Trophoblast cell (in vitro differentiated cells and primary cell): Measurements from ENCODE around the gene BRS3.

Source experiments
- DNase-seq, 2 donors: peaks; one replicate each; pipeline ENCODE4 v3.0.0-alpha.2; 2016
- H2AFZ ChIP-seq: 2 replicates; pipeline ENCODE4 v1.6.1; 2013; ENCODE audit warnings: low read length, moderate library complexity, mild to moderate bottlenecking; ENCODE audit not compliant: insufficient read depth, poor library complexity
- H2AK5ac ChIP-seq: 2 replicates; pipeline ENCODE4 v1.6.1; 2013; ENCODE audit warnings: mild to moderate bottlenecking, low read length
- H2BK120ac ChIP-seq: 2 replicates; pipeline ENCODE4 v1.6.1; 2013; ENCODE audit warnings: low read length, mild to moderate bottlenecking, moderate library complexity; ENCODE audit not compliant: insufficient read depth, poor library complexity
- H2BK12ac ChIP-seq: 2 replicates; pipeline ENCODE4 v1.6.1; 2013; ENCODE audit warnings: mild to moderate bottlenecking, low read length, moderate library complexity
- H2BK5ac ChIP-seq: 2 replicates; pipeline ENCODE4 v1.6.1; 2013; ENCODE audit warnings: low read length, low read depth, moderate library complexity, mild to moderate bottlenecking; ENCODE audit not compliant: poor library complexity
- H3K14ac ChIP-seq: 2 replicates; pipeline ENCODE4 v1.6.1; 2013; ENCODE audit warnings: mild to moderate bottlenecking, low read length
- H3K18ac ChIP-seq: 2 replicates; pipeline ENCODE4 v1.6.1; 2013; ENCODE audit warnings: mild to moderate bottlenecking, low read length
- H3K23ac ChIP-seq: 2 replicates; pipeline ENCODE4 v1.6.1; 2013; ENCODE audit warnings: low read length
- H3K27ac ChIP-seq: 2 replicates; pipeline ENCODE4 v1.5.1; 2013; ENCODE audit warnings: low read depth, mild to moderate bottlenecking, inconsistent platforms, low read length, moderate library complexity
- H3K27me3 ChIP-seq: 2 replicates; pipeline ENCODE4 v1.6.1; 2013; ENCODE audit warnings: inconsistent platforms, mild to moderate bottlenecking, low read length, moderate library complexity; ENCODE audit not compliant: insufficient read depth
- H3K36me3 ChIP-seq, 2 experiments: 1 replicate in 1 of 2; 2 replicates in 1 of 2; pipeline ENCODE4 v1.6.1; 2013; ENCODE audit warnings: low read length in 2 of 2, mild to moderate bottlenecking in 2 of 2, moderate library complexity in 1 of 2; ENCODE audit not compliant: insufficient read depth in 2 of 2, control insufficient read depth in 1 of 2
- H3K4ac ChIP-seq: 2 replicates; pipeline ENCODE4 v1.6.1; 2013; ENCODE audit warnings: low read depth, mild to moderate bottlenecking, low read length, moderate library complexity
- H3K4me1 ChIP-seq, 2 experiments: 1 replicate in 1 of 2; 2 replicates in 1 of 2; pipeline ENCODE4 v1.6.1; 2013; ENCODE audit warnings: low read length in 2 of 2, mild to moderate bottlenecking in 2 of 2, moderate library complexity in 1 of 2; ENCODE audit not compliant: insufficient read depth in 2 of 2, control insufficient read depth in 1 of 2
- H3K4me2 ChIP-seq: 2 replicates; pipeline ENCODE4 v1.6.1; 2013; ENCODE audit warnings: inconsistent platforms, mild to moderate bottlenecking, low read length, moderate library complexity
- H3K4me3 ChIP-seq: 2 replicates; pipeline ENCODE4 v1.5.1; 2013; ENCODE audit warnings: mild to moderate bottlenecking, low read depth, low read length, inconsistent platforms
- H3K79me1 ChIP-seq: one replicate; pipeline ENCODE4 v1.6.1; 2013; ENCODE audit warnings: low read length
- H3K79me2 ChIP-seq: 2 replicates; pipeline ENCODE4 v1.6.1; 2013; ENCODE audit warnings: low read length, mild to moderate bottlenecking; ENCODE audit not compliant: control insufficient read depth, insufficient read depth, poor library complexity
- H3K9ac ChIP-seq: 2 replicates; pipeline ENCODE4 v1.6.1; 2013; ENCODE audit warnings: mild to moderate bottlenecking, low read length
- H3K9me3 ChIP-seq: 2 replicates; pipeline ENCODE4 v1.6.1; 2013; ENCODE audit warnings: low read depth, mild to moderate bottlenecking, control low read depth, inconsistent platforms, low read length; ENCODE audit not compliant: insufficient read depth
- H4K12ac ChIP-seq: 2 replicates; pipeline ENCODE4 v1.6.1; 2013; ENCODE audit warnings: low read depth, mild to moderate bottlenecking, low read length, moderate library complexity
- H4K8ac ChIP-seq: 2 replicates; pipeline ENCODE4 v1.6.1; 2013; ENCODE audit warnings: low read depth, mild to moderate bottlenecking, low read length, moderate library complexity
- H4K91ac ChIP-seq: one replicate; pipeline ENCODE4 v1.6.1; 2013; ENCODE audit warnings: low read depth, mild to moderate bottlenecking, low read length, moderate library complexity
- WGBS: extraction: QIAGEN DNeasy Blood & Tissue Kit; methylation state at CpG from one replicate; pipeline ENCODE4 v1.1.7; 2013; ENCODE audit warnings: missing lambda C conversion rate; ENCODE audit not compliant: insufficient read length, insufficient coverage; ENCODE audit errors: extremely low coverage; 5-methylcytosine and 5-hydroxymethylcytosine counted together

BRS3 gene

GRCh38 chrX:136447308-136447707, 40.4 kb upstream of the BRS3 start:
- Histone ChIP-seq H2BK120ac (no peak overlapping the region), H4K91ac (no peak overlapping the region), H3K4me2 (no peak overlapping the region), H2AK5ac (no peak overlapping the region), H3K4me3 (no peak overlapping the region), H2BK5ac (no peak overlapping the region), H2BK12ac (no peak overlapping the region), H3K27me3 (no peaks in the 10 kb centered on the region), H4K12ac (no peak overlapping the region), H4K8ac (no peak overlapping the region), H2AFZ (no peak overlapping the region), H3K4ac (no peak overlapping the region), H3K27ac (no peak overlapping the region), H3K36me3 (no peaks in the 10 kb centered on the region), H3K18ac (no peak overlapping the region), H3K23ac (no peak overlapping the region), H3K9me3 (no peaks in the 10 kb centered on the region), H3K4me1 (no peaks in the 10 kb centered on the region), H3K79me2 (no peaks in the 10 kb centered on the region), H3K9ac (no peak overlapping the region), H3K14ac (no peak overlapping the region), H3K79me1 (no peaks in the 10 kb centered on the region)
- DNase-seq: no peak
- WGBS: no CpG with 5 or more reads among the region's 2 CpGs

DNA sequence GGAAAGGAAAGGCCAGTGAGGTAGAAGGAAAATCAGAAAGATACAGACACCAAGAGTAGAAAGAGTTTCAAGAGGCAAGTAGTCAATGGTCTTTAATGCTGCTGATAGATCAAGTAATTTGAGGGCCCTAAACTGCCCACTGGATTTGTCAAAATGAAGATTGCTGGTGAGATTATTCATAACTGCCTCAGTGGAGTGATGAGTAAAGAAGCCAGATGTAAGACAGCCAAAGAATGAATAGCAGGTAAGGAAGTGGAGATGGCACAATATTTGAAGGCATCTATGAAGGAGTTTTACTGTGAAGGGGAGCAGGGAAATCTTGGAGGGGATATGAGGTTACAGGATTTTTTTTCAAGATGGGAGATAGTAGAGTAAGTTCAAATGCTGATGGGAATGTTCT, 39.8 kb upstream of the BRS3 start:
- H3K14ac ChIP-seq: no peak overlapping the region
- H3K79me2 ChIP-seq: no peaks in the 10 kb centered on the region
- H3K4me1 ChIP-seq: no peaks in the 10 kb centered on the region
- H3K18ac ChIP-seq: no peak overlapping the region
- no peak overlapping the region for H4K12ac ChIP-seq
- no peak overlapping the region for H3K9ac ChIP-seq
- no peak overlapping the region for H4K8ac ChIP-seq
- no peak for DNase-seq
- H3K27ac ChIP-seq: no peak overlapping the region
- H3K23ac ChIP-seq: no peak overlapping the region
- no peak overlapping the region for H2AFZ ChIP-seq
- no peak overlapping the region for H3K4me2 ChIP-seq
- H3K9me3 ChIP-seq: no peaks in the 10 kb centered on the region
- no peak overlapping the region for H2BK120ac ChIP-seq
- no peak overlapping the region for H3K4me3 ChIP-seq
- H3K36me3 ChIP-seq: no peaks in the 10 kb centered on the region
- H2AK5ac ChIP-seq: no peak overlapping the region
- no peak overlapping the region for H4K91ac ChIP-seq
- H2BK5ac ChIP-seq: no peak overlapping the region
- H3K79me1 ChIP-seq: no peaks in the 10 kb centered on the region
- H3K27me3 ChIP-seq: no peaks in the 10 kb centered on the region
- no peak overlapping the region for H2BK12ac ChIP-seq
- no peak overlapping the region for H3K4ac ChIP-seq

DNA sequence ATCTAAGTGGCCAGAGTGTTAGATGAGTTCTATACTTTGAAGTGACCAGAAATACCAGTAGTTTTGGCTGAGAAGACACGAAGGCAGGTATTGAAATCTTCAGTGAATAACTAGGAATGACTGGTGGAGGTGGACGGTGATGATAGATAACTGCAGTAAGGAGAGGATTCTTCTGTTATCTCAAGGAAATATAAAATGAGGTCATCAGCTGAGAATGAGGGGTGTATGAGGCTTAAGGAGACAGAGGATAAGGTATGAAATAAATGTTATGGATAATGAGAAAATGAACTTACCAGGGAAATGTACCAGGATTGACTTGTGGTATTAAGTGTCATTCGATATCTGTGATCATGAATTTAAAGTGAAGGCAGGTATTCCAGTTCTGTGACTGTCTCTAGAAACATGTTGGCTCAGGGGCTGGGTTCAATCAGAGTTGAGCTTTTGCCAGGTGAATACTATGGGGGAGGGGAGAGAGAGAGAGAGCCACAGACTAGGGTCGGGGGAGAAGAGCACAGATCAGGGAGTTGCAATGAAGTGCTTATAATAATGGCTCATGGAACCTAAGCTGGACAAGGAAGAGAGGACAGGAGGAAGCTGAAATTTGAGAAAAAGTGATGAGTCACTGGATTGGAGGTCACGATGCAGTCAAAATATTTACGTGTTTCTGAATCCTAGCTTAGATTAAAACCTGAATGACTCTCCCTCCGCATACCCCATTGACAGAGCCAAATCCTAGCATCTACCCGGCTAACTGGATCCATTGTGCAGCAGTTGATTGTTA, 37.5 kb upstream of the BRS3 start:
- H3K9ac ChIP-seq: no peak overlapping the region
- H2BK12ac ChIP-seq: no peak overlapping the region
- no peak overlapping the region for H3K4me2 ChIP-seq
- no peak overlapping the region for H3K4ac ChIP-seq
- no peak overlapping the region for H3K23ac ChIP-seq
- no peak overlapping the region for H3K18ac ChIP-seq
- no peaks in the 10 kb centered on the region for H3K4me1 ChIP-seq
- H3K79me1 ChIP-seq: no peaks in the 10 kb centered on the region
- no peaks in the 10 kb centered on the region for H3K79me2 ChIP-seq
- no peak overlapping the region for H2AK5ac ChIP-seq
- H2AFZ ChIP-seq: no peak overlapping the region
- no peak overlapping the region for H3K27ac ChIP-seq
- H3K27me3 ChIP-seq: no peaks in the 10 kb centered on the region
- H2BK120ac ChIP-seq: no peak overlapping the region
- peak; percentile 2 to 66 for DNase-seq
- no peak overlapping the region for H2BK5ac ChIP-seq
- no CpG with 5 or more reads among the region's 8 CpGs for WGBS
- H3K4me3 ChIP-seq: no peak overlapping the region
- no peaks in the 10 kb centered on the region for H3K9me3 ChIP-seq
- no peak overlapping the region for H3K14ac ChIP-seq
- H4K8ac ChIP-seq: no peak overlapping the region
- no peak overlapping the region for H4K91ac ChIP-seq
- no peak overlapping the region for H4K12ac ChIP-seq
- no peaks in the 10 kb centered on the region for H3K36me3 ChIP-seq

DNA sequence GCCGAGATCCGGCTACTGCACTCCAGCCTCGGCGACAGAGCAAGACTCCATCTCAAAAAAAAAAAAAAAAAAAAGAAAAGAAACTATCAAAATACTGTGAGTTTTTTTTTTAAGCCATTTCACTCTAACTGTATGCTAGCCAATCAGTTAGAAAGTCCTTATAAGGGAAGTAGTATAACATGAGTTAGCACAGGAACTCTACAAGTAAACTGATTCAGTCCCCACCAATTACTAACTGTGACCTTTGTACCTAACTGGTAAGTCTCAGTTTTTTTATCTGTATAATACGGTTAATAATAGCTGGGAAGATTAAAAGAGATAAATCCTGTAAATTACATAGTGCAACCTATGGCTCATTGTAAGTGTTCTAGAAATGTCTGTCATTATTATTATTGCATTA, 35.1 kb upstream of the BRS3 start:
- H3K14ac ChIP-seq: no peak overlapping the region
- H2AFZ ChIP-seq: no peak overlapping the region
- H3K9me3 ChIP-seq: no peaks in the 10 kb centered on the region
- no peak overlapping the region for H3K18ac ChIP-seq
- H4K12ac ChIP-seq: no peak overlapping the region
- DNase-seq: no peak
- no peaks in the 10 kb centered on the region for H3K79me2 ChIP-seq
- no peak overlapping the region for H4K91ac ChIP-seq
- H2BK12ac ChIP-seq: no peak overlapping the region
- H3K36me3 ChIP-seq: no peaks in the 10 kb centered on the region
- no peak overlapping the region for H3K4ac ChIP-seq
- H3K23ac ChIP-seq: no peak overlapping the region
- no peak overlapping the region for H2AK5ac ChIP-seq
- H2BK5ac ChIP-seq: no peak overlapping the region
- H3K27ac ChIP-seq: no peak overlapping the region
- H3K79me1 ChIP-seq: no peaks in the 10 kb centered on the region
- no peak overlapping the region for H4K8ac ChIP-seq
- no peaks in the 10 kb centered on the region for H3K27me3 ChIP-seq
- no peak overlapping the region for H3K9ac ChIP-seq
- WGBS: no CpG with 5 or more reads among the region's 5 CpGs
- no peak overlapping the region for H3K4me2 ChIP-seq
- no peak overlapping the region for H2BK120ac ChIP-seq
- no peaks in the 10 kb centered on the region for H3K4me1 ChIP-seq
- H3K4me3 ChIP-seq: no peak overlapping the region
